GM23248 (cell line): ENCODE data around the gene CD84.

ENCODE experiments used
- EZH2 ChIP-seq: fragments of 200-600 bp; sonication (generic); IDR thresholded peaks from 2 replicates; pipeline ENCODE4 v1.6.1; 2018; ENCODE audit warnings: antibody characterized with exemption, mild to moderate bottlenecking; ENCODE audit not compliant: insufficient read depth, poor library complexity, severe bottlenecking
- EZH2phosphoT487 ChIP-seq: fragments of 200-600 bp; sonication (generic); IDR thresholded peaks from 2 replicates; pipeline ENCODE4 v1.6.1; 2018; ENCODE audit warnings: antibody characterized with exemption, moderate library complexity, mild to moderate bottlenecking, low read depth; ENCODE audit not compliant: insufficient read depth

- no peak for TF ChIP-seq EZH2
- no peak for TF ChIP-seq EZH2phosphoT487
Measured at GRCh38 chr1:160584784-160585183, 5.5 kb upstream of the CD84 start.
